ENCODE results near the gene FRK.
A peak's percentile ranks its signal among the peaks of the same experiment; 100 is the strongest.

Gene FRK

DNA sequence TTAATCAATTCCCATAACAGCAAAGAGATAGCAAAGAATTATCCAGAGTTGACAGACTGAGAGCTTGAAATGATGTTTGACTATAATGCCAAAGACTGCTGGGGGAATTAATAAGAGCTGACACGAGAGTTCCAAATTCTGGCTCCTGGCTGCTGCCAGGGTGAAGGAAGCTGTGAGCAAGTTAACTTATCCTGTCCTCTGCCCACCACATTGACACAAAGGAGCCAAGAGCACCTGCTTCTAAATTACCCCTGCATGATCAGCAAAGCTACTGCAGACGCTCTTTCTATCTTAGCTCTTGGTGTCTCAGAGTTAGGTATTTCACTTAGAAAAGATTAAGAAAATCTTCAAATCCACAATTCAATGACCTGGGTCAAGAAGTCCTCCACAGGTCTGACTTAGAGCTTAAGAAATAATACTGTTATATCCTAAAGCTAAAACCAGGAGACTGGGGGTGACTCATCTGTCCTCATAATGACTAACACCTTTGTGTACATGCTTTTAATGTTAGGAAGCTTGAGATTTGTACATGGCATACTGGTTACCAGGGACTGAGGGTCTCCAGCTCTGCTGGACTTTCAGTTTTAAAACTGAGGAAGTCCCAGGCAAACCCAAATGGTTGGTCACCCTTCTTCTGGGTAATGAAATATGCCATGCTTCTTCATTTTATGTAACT, 13.2 kb upstream of the FRK start:
- FAIRE-seq (no peak), DNase-seq (ENCODE audit: insufficient read length) (no peak)
- TF ChIP-seq POLR2A (IDR thresholded peaks at IDR 0.05; ENCODE audit: low read depth, low read length) (no peak), POLR2AphosphoS5 (IDR thresholded peaks at IDR 0.05; ENCODE audit: low read depth, low read length) (no peak)

DNA sequence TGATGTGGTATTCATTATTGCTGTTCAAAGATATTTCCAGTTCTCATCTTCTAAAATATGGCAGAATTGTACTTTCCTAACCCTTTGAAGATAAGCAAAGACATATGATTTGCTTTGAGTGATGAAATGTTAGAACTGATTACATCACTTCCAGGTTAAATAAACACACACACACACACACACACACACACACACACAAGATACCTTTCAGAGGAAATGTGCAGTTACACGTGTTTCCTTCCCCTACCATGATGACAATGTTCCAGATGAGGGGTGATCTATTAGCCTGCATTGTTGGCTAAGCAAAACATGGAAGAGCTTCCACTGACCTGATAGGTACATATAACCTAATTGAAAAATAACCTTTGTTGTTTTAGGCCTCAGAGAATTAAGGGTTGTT, 11.7 kb upstream of the FRK start:
- FAIRE-seq (no peak), DNase-seq (ENCODE audit: insufficient read length) (no peak)
- TF ChIP-seq POLR2A (IDR thresholded peaks at IDR 0.05; ENCODE audit: low read depth, low read length) = no peak
- TF ChIP-seq POLR2AphosphoS5 (IDR thresholded peaks at IDR 0.05; ENCODE audit: low read depth, low read length) = no peak
- no peak for TF ChIP-seq TAF1 (IDR thresholded peaks at IDR 0.05; ENCODE audit: borderline replicate concordance, low read depth, low read length)

DNA sequence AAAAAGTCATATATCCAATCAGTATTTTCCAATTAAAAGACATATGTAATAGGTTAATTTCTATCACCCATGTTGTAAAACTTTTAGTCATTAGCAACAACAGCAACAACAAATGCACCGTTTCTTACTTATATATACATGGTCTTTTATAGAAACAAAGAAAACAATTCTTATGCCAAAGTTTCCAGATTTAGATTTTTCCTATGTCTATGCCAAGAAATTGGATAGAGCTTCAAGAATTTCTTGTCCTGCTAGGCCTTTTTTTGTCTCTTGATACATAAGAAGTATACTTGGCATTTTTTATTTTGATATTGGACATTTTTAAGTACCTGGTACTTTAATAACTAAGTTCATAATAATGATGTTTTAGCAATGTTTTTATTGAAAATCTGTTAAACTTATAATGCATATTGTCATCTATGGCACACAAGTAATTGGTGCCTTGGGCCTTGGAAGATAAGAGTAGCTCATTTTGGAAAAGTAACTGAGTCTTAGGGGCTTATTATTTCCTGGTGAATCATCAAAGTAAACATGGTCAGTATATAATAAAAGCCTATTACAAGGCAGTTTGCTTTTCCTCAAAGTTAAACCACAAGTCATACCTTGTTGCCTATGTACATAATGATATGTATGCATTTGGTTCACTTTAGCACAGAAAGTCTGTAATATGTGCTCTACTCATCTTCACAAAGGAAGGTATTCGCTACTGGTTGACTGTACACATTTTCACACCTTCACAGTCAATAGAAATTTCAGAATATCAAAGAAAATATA, 10.1 kb upstream of the FRK start:
- peak; percentile 40 for FAIRE-seq
- no peak for DNase-seq (ENCODE audit: insufficient read length)
- TF ChIP-seq TAF1 (IDR thresholded peaks at IDR 0.05; ENCODE audit: borderline replicate concordance, low read depth, low read length) (no peak), POLR2A (IDR thresholded peaks at IDR 0.05; ENCODE audit: low read depth, low read length) (no peak), POLR2AphosphoS5 (IDR thresholded peaks at IDR 0.05; ENCODE audit: low read depth, low read length) (no peak)

DNA sequence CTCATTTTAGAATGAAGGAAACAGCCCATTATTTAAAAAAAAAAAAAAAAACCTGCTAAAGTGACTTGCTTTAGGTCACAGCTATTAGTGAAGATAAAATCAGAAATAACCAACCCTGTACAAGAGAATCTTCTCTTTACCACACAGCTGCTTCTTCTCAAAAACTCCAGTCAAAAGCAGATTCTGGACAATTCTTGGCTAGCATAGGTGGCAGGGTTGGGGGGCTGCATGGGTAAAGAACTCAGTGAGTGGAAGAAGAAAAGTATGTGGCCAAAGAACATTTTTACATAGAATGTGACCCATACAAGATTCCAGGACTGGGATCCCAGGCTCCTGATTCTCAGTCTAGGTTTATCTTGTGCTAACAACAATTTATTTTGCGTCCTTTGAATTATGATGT, 9.4 kb upstream of the FRK start:
- TF ChIP-seq TAF1 (IDR thresholded peaks at IDR 0.05; ENCODE audit: borderline replicate concordance, low read depth, low read length) (no peak), POLR2AphosphoS5 (IDR thresholded peaks at IDR 0.05; ENCODE audit: low read depth, low read length) (no peak), POLR2A (IDR thresholded peaks at IDR 0.05; ENCODE audit: low read depth, low read length) (no peak)
- no peak for FAIRE-seq
- DNase-seq (ENCODE audit: insufficient read length) = no peak

DNA sequence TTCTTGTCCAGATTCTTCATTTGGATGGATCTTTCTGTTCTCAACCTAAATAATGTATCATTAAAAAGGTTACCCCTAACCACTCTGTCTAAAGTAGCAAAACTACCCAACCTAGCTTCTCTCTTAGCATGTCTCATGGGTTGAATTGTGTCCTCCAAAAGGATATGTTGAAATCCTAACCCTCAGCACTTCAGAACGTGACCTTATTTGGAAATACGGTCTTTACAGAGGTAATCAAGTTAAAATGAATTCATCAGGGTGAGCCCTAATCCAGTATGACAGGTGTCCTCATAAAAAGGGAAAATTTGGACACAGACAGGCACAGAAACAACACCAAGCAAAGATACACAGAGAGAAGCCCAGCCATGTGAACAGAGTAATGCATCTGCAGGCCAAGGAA, 6.1 kb upstream of the FRK start:
- FAIRE-seq = no peak
- no peak for DNase-seq (ENCODE audit: insufficient read length)
- no peak for TF ChIP-seq POLR2A (IDR thresholded peaks at IDR 0.05; ENCODE audit: low read depth, low read length)
- TF ChIP-seq POLR2AphosphoS5 (IDR thresholded peaks at IDR 0.05; ENCODE audit: low read depth, low read length) = no peak
- no peak for TF ChIP-seq TAF1 (IDR thresholded peaks at IDR 0.05; ENCODE audit: borderline replicate concordance, low read depth, low read length)

DNA sequence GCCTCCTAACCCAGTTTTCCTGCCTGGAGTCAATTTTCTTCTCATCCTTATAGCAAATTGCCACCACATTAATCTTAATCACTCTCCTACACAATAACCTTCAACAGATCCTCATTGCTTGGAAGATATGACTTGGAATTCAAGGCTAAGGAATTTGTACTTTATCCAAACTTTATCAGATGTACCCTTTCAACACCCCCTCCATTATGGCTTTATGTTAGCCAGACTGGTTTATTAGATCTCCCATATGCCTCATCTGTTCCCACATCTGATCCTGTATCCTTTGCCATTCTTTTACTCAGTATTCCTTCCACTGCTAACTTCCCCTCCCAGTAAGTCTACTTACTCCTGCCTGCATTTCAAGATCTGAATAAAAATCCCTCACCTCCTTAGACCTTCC, 4.0 kb upstream of the FRK start:
- DNase-seq (ENCODE audit: insufficient read length) (no peak), FAIRE-seq (no peak)
- no peak for TF ChIP-seq POLR2AphosphoS5 (IDR thresholded peaks at IDR 0.05; ENCODE audit: low read depth, low read length)

DNA sequence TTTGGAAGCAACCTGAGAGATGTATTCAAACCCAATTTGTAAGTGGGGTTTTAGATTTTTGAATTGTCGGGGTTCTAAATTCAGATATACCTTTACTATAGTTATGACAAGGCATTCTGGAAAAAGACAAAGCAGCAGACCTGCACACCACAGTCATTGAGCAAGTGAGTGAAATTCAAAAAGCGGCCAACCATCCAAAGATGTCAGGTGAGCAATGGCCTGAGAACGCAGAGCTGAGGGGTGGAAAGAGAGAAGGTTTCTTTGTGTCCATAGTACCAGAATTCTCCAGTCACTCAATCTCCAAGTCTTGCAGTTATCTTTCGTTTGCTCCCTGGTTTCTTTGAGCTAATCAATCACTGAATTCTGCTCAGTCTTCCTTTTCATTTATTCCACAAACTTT, 1.8 kb upstream of the FRK start:
- no peak for DNase-seq (ENCODE audit: insufficient read length)
- TF ChIP-seq TAF1 (IDR thresholded peaks at IDR 0.05; ENCODE audit: borderline replicate concordance, low read depth, low read length) (no peak), POLR2A (IDR thresholded peaks at IDR 0.05; ENCODE audit: low read depth, low read length) (no peak), POLR2AphosphoS5 (IDR thresholded peaks at IDR 0.05; ENCODE audit: low read depth, low read length) (no peak)
- no peak for FAIRE-seq

DNA sequence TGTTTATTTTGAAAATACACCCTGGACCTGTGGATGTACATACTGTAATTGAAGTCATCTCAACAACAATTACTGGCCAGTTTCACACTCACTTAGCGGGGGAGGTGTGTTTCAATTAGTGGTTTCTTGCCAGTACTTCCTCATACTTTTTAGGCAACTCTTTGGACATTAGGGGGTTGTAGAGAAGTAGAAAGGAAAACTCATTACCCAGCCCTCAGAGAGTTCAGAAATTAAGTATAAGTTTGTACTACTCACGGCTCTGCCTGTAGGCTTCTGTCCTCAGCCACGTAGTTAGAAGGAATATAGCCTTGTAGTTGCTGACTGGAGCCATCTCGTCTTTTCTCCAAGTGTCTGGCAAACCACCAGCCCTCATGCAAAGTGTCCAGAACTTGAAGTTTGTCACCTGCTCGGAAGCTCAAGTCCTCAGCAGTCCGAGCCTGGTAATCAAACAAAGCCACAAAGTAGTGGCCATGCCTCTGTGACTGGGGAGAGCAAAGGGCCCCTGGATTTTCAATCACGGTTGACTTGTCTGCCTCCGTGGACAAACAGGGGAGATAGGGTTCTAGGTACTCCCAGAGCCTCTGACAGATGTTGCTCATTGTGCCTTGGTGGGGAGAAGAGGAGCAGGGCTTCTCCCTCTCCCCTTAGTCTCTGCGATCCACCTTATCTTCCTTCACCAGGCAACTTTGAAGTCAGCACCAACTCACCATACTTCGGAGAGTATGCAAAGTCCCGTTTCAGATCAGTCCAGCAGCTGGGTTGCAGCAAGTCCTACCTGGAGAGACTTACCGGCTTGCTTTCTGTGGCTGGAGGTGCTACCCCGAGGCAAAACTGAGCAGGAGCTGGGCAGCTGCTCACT, 749 bp downstream of the FRK start:
- FAIRE-seq (peak; percentile 98), DNase-seq (ENCODE audit: insufficient read length) (no peak)
- TF ChIP-seq POLR2A (IDR thresholded peaks at IDR 0.05; ENCODE audit: low read depth, low read length) = no peak
- no peak for TF ChIP-seq POLR2AphosphoS5 (IDR thresholded peaks at IDR 0.05; ENCODE audit: low read depth, low read length)
- no peak for TF ChIP-seq TAF1 (IDR thresholded peaks at IDR 0.05; ENCODE audit: borderline replicate concordance, low read depth, low read length)

DNA sequence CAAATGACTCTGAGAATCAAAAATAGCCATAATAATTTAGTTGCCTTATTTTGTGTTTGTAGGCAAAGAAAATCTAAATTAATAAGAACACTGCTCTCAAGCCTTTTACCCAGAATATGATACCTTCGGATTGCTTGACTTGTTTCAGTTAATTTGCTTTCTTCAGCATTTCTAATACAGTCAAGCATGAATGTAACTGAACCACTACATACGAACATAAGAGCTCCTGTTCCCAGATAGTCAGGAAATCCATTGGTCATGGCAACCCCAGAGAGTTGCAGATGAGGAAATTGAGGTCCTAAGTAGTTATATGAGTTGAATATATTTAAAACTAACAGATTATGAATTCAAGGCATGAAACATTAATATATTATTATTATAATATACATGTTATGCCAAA, 2.9 kb downstream of the FRK start:
- no peak for TF ChIP-seq POLR2A (IDR thresholded peaks at IDR 0.05; ENCODE audit: low read depth, low read length)
- TF ChIP-seq POLR2AphosphoS5 (IDR thresholded peaks at IDR 0.05; ENCODE audit: low read depth, low read length) = no peak
- TF ChIP-seq TAF1 (IDR thresholded peaks at IDR 0.05; ENCODE audit: borderline replicate concordance, low read depth, low read length) = no peak
- FAIRE-seq = peak; percentile 14
- no peak for DNase-seq (ENCODE audit: insufficient read length)

DNA sequence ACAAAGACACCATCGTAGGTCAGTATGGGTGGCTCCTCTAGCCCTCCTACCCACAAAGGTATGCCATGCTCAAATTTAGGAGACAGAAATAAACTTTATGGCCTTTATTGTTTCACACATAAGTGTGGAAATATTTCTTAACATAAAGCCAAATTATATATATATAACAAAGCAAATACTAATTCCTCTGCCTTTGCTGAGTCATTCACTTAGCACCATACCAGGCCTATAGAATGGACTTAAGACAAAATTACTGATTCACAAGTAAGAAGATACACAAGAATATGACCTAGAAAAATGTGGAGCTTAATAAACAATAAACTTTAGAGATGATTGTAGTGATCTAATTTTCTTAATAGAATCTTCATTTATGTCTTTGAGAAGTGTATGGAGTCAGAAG, 5.2 kb downstream of the FRK start:
- FAIRE-seq (no peak), DNase-seq (ENCODE audit: insufficient read length) (no peak)
- TF ChIP-seq TAF1 (IDR thresholded peaks at IDR 0.05; ENCODE audit: borderline replicate concordance, low read depth, low read length) = no peak
- TF ChIP-seq POLR2A (IDR thresholded peaks at IDR 0.05; ENCODE audit: low read depth, low read length) = no peak
- no peak for TF ChIP-seq POLR2AphosphoS5 (IDR thresholded peaks at IDR 0.05; ENCODE audit: low read depth, low read length)

DNA sequence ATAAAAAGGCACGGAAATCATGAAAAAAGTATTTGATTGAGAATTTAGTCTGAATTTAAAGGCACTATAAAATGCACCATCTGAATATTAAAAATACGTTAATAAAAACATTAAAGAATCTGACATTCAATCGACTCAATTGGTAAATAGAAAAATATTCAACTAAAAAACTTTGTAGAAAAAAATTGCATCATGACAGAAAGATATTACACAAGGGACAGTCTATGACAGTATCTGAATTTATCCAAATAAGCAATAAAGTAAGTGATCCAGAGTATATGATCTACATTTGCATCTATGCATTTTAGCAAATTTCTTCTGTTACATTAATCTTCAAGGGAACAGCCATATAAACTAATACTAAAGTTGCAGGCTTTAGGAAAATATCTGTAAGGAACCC, 9.4 kb downstream of the FRK start:
- FAIRE-seq (no peak), DNase-seq (ENCODE audit: insufficient read length) (no peak)
- TF ChIP-seq POLR2AphosphoS5 (IDR thresholded peaks at IDR 0.05; ENCODE audit: low read depth, low read length) (no peak), TAF1 (IDR thresholded peaks at IDR 0.05; ENCODE audit: borderline replicate concordance, low read depth, low read length) (no peak), POLR2A (IDR thresholded peaks at IDR 0.05; ENCODE audit: low read depth, low read length) (no peak)

Measured in GM12892 (cell line).